COLO668 (cell line): ENCODE data around the gene GSG1L.
A peak's percentile ranks its signal among the peaks of the same experiment; 100 is the strongest.
"Not testable (repeated sequence)": the region's sequence is repeated elsewhere in the genome, so short reads cannot be mapped to it uniquely, and the experiment has no call there.

ENCODE experiments used
- DNase-seq: peaks from one replicate; lab custom pipeline; 2025; ENCODE audit not compliant: unreplicated experiment; lab: John Stamatoyannopoulos, UW

Gene GSG1L

GRCh38 chr16:27911486-27911885 lies 152.0 kb downstream of the GSG1L start:
- no peak for DNase-seq

DNA sequence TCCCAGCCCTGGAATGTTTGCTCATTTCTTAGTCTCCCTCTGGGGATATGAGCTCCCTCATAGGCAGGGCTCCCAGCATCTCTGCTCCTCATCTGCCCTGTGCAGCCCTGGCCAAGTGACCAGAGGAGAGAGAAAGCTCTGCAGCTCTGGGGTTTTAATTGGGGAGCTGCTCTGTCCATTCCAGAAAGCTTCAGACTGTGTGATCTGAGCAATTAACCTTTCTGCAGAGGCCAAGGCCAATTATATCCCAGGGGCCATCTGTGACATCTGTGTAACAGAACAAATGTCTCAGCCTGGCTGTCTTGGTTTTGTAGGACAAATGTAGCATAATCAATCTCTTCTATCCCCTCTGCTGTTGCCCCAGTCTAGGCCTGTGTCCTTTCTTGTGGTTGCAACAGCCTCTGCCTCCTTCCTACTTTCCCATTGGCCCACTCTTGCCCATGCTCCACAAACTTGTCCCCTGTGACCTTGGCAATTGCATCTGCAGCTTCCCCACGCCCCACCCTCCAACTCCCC lies 156.0 kb downstream of the GSG1L start:
- DNase-seq, result no peak

DNA sequence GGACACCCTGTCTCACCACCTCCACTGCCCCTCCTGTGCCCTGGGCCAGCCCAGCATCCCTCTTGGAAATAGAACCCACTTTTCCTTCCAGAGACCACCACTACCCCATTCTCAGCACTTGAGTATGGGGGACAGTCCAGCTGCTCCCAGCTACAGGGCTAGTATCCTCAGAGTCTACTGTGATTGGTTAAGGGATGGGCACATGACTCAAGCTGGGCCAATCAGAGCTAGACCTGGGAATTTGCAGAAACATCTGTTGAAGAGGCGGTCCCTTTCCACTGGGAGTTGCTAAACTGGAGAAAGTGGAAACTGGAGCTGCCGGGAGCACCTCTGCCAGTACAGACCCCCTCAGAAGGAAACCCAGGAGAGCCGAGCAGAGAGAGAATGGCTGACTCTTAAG lies 156.6 kb downstream of the GSG1L start:
- no peak for DNase-seq

- DNase-seq, result no peak
Measured at GRCh38 chr16:27903046-27903655, 160.4 kb downstream of the GSG1L start.

DNA sequence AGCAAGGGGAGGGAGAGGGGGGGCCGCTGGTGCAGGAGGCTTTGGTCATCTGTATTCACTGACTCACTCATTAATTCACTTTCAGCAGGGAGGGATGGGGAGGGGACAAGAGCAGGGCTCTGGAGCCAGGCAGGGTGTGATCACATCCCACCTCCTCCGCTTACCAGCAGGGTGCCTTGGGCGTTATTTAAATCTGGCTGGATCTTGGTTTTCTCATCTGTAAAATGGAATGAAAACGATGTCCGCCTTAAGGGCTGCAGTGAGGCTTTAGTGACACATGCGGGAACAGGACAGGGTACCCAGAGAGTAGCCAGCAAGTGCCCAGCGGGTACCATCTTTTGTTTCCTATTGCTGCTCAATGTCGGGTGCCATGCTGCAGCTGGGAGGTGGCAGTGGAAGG lies 161.0 kb downstream of the GSG1L start:
- no peak for DNase-seq

DNA sequence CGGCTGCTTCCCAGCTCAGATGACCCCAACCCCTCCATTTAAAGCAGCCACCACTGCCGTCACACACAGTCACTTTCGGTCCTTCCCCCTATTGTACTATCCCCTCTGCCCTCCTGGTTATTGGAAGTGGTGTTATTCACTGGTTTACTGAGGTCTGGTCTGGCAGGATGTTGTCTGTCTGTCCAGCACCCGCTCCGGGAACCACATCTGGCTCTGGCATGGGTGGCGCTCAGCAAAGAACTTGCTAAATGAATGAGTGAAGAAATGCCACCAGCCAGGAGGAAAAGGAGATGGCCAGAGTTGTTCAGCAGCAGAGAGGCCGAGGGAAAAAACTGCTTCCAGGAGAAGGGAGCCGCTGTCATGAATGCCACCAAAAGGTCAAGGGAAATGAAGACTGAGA lies 161.6 kb downstream of the GSG1L start:
- no peak for DNase-seq

GRCh38 chr16:27899736-27900135 lies 163.8 kb downstream of the GSG1L start:
- DNase-seq, result no peak

GRCh38 chr16:27894386-27894785 lies 169.1 kb downstream of the GSG1L start:
- DNase-seq, result no peak

DNA sequence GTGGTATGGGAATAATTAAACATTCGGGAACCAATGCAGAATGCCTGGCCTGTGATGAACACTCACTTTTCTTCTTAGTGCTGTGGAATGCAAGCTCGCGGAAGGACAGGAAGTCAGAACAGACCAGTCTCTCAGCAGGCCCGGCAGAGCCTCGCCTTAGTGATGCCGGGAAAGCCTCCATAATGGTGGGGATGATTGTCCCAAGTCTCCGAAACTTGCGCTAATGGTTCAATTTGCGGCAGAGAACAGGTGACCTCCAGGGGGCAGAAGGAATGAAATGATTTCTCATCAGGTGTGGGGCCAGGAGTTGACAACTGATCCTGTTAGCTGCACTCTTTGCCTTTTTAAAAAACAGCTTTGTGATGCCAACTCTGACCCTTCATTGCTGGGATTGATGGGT lies 170.6 kb downstream of the GSG1L start:
- no peak for DNase-seq

DNA sequence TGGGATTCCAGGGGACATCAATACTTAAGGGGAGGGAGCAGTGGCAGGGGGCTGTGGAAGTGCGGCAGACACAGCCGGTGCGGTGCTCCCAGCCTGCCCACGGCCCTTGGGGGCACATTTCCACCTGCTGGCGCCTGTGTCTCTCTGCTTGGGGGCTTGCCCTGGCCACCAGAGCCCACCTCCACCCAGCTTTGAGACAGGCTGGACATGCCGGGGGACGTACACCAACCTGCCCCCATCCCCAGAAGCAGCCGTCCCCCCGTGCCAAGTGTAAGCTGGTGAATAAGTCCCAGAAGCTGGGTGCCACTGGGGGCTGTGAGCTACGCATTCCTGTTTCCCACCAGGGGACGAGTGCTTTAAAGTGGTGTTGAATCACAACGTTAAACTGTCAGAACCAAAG lies 172.6 kb downstream of the GSG1L start:
- DNase-seq, result no peak

DNA sequence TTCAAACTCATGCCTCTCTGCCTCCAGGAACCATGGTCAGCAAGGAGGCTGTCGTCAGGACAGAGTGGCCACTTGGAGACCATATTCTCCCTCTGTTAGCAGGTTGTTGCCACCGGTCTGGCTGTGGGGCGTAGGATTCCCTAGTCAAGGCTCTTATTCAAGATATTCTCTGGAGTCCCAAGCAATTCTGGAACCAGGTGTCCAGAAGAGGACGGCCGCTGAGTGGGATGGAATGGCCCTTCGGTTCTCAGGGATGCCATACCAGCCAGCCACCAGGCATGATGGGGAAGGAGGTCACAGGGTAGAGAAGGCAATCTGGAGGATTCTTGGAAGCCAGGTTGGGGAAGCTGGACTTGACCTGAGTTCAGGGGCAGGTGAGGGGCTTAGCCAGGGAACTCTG lies 173.5 kb downstream of the GSG1L start:
- no peak for DNase-seq

- no peak for DNase-seq
Measured at GRCh38 chr16:27883576-27883975, 179.9 kb downstream of the GSG1L start.

DNA sequence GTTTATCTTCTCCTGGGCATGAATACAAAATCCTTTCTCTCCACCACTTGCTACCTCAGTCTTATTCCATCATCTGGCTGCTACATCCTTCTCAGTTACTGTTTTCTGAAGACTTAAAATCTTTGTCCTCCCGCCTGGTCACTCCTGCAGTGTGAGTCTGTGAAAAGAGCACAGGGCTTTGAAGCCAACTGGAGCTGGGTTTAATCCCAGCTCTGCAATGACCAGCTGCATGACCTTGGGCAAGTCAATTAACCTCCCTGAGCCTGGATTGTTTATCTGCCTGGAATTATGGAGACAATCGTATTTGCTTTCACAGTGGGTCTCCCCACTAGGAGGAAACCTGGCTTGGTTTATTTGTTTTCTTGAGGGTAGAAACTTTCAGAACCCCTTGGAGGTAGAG lies 183.2 kb downstream of the GSG1L start:
- DNase-seq, result no peak

GRCh38 chr16:27879601-27880247 lies 183.8 kb downstream of the GSG1L start:
- DNase-seq, result no peak

DNA sequence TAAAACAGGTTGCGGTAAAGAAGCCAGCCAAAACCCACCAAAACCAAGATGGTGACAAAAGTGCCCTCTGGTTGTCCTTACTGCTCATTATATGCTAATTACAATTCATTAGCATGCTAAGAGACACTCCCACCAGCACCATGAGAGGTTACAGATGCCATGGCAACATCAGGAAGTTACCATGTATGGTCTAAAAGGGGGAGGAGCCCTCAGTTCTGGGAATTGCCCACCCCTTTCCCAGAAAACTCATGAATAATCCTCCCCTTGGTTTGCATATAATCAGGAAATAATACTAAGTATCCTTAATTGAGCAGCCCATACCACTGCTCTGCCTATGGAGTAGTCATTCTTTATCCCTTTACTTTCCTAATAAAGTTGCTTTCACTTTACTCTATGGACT lies 190.9 kb downstream of the GSG1L start:
- not testable (repeated sequence) for DNase-seq

GRCh38 chr16:27870116-27870798 lies 193.3 kb downstream of the GSG1L start:
- no peak for DNase-seq

GRCh38 chr16:27869411-27869810 lies 194.1 kb downstream of the GSG1L start:
- DNase-seq, result no peak

GRCh38 chr16:27868180-27868579 lies 195.3 kb downstream of the GSG1L start:
- no peak for DNase-seq

- peak; percentile 54 for DNase-seq
Measured at GRCh38 chr16:27867122-27868110, 196.1 kb downstream of the GSG1L start.

GRCh38 chr16:27863377-27863776 lies 200.1 kb downstream of the GSG1L start:
- DNase-seq, result no peak

GRCh38 chr16:27862953-27863352 lies 200.6 kb downstream of the GSG1L start:
- DNase-seq, result no peak
